Stimulated activated CD4-positive, alpha-beta T cell treated with anti-CD3 and anti-CD28 coated beads, TNF-alpha, amount 100 ng/mL, for 4 hours (primary cell): ENCODE data around the gene ATXN7L3B.
A peak's percentile ranks its signal among the peaks of the same experiment; 100 is the strongest.
"Not testable (repeated sequence)": the region's sequence is repeated elsewhere in the genome, so short reads cannot be mapped to it uniquely, and the experiment has no call there.

Experiments used
- DNase-seq, 3 experiments: peaks; one replicate each; pipeline ENCODE4 v3.0.0-alpha.2; 2020; ENCODE audit warnings: low read depth in 3 of 3

Gene ATXN7L3B

GRCh38 chr12:74537707-74538385, at the start of gene ATXN7L3B:
Gene ATXN7L3B (plus strand): TSS chr12:74537835. CDS start chr12:74538113, 278 bp downstream.
- DNase-seq: peak; percentile 87 to 93 (median 91)

GRCh38 chr12:74488134-74488533, 49.5 kb upstream of the ATXN7L3B start:
- DNase-seq: no peak

GRCh38 chr12:74489543-74489942, 48.1 kb upstream of the ATXN7L3B start:
- no peak for DNase-seq

- no peak for DNase-seq
Observed at GRCh38 chr12:74490390-74491064, 47.1 kb upstream of the ATXN7L3B start.

GRCh38 chr12:74491374-74491773, 46.3 kb upstream of the ATXN7L3B start:
- DNase-seq: no peak

- DNase-seq: no peak
Observed at GRCh38 chr12:74499192-74499591, 38.4 kb upstream of the ATXN7L3B start.

GRCh38 chr12:74508873-74509657, 28.6 kb upstream of the ATXN7L3B start:
- DNase-seq: not testable (repeated sequence)

- DNase-seq: no peak
Observed at GRCh38 chr12:74509886-74510285, 27.7 kb upstream of the ATXN7L3B start.

- no peak for DNase-seq
Observed at GRCh38 chr12:74514098-74514872, 23.4 kb upstream of the ATXN7L3B start.

- no peak for DNase-seq
Observed at GRCh38 chr12:74515849-74516248, 21.8 kb upstream of the ATXN7L3B start.

GRCh38 chr12:74526535-74526934, 11.1 kb upstream of the ATXN7L3B start:
- DNase-seq: no peak

GRCh38 chr12:74527491-74527890, 10.1 kb upstream of the ATXN7L3B start:
- DNase-seq: no peak

GRCh38 chr12:74530676-74531075, 7.0 kb upstream of the ATXN7L3B start:
- no peak for DNase-seq

GRCh38 chr12:74535536-74535935, 2.1 kb upstream of the ATXN7L3B start:
- DNase-seq: no peak

- no peak for DNase-seq
Observed at GRCh38 chr12:74537126-74537706, 419 bp upstream of the ATXN7L3B start.

GRCh38 chr12:74538491-74539258, 1.0 kb downstream of the ATXN7L3B start:
- peak in 1 of 3 experiments; percentile 9 for DNase-seq

GRCh38 chr12:74539261-74539660, 1.6 kb downstream of the ATXN7L3B start:
- DNase-seq: no peak

GRCh38 chr12:74539765-74540526, 2.3 kb downstream of the ATXN7L3B start:
- DNase-seq: no peak

- no peak for DNase-seq
Observed at GRCh38 chr12:74541074-74541473, 3.4 kb downstream of the ATXN7L3B start.

- DNase-seq: no peak
Observed at GRCh38 chr12:74547249-74547648, 9.6 kb downstream of the ATXN7L3B start.
